Bronchial epithelial cell (primary cell): ENCODE data around the gene COMMD2. TPM values are rescaled to one million over a fixed set of nuclear protein-coding genes. Genes with fewer than 3 reads are reported as not detected.

Source experiments
- DNase-seq: peaks from one replicate; pipeline ENCODE4 v3.0.0-alpha.2; 2010; ENCODE audit warnings: low read depth
- FAIRE-seq: peaks from 2 replicates; lab custom pipeline; 2011; peaks lifted over from hg19 to GRCh38; lab: Jason Lieb, UNC
- H3K27me3 ChIP-seq: 2 replicates; pipeline ENCODE4 v1.5.1; 2011; ENCODE audit warnings: low read length; ENCODE audit not compliant: control insufficient read depth, insufficient read depth
- H3K36me3 ChIP-seq: 2 replicates; pipeline ENCODE4 v1.5.1; 2011; ENCODE audit warnings: low read length; ENCODE audit not compliant: control insufficient read depth, insufficient read depth
- H3K4me3 ChIP-seq: 2 replicates; pipeline ENCODE4 v1.5.1; 2011; ENCODE audit warnings: mild to moderate bottlenecking, low read depth, low read length, control low read depth
- CTCF ChIP-seq: IDR thresholded peaks from 2 replicates; pipeline ENCODE4 v1.5.1; 2011; ENCODE audit warnings: mild to moderate bottlenecking, moderate library complexity, low read length, control low read depth, inconsistent platforms; ENCODE audit not compliant: insufficient read depth, severe bottlenecking
- total RNA-seq: library from RNA; depleted of rRNA; stranded (reverse); fragments of >200 nt; gene quantifications from 2 replicates; pipeline ENCODE4 v1.2.1, GENCODE V29; 2014

COMMD2 gene
- total RNA-seq = 33.2 and 43.5 TPM in 2 replicates

DNA sequence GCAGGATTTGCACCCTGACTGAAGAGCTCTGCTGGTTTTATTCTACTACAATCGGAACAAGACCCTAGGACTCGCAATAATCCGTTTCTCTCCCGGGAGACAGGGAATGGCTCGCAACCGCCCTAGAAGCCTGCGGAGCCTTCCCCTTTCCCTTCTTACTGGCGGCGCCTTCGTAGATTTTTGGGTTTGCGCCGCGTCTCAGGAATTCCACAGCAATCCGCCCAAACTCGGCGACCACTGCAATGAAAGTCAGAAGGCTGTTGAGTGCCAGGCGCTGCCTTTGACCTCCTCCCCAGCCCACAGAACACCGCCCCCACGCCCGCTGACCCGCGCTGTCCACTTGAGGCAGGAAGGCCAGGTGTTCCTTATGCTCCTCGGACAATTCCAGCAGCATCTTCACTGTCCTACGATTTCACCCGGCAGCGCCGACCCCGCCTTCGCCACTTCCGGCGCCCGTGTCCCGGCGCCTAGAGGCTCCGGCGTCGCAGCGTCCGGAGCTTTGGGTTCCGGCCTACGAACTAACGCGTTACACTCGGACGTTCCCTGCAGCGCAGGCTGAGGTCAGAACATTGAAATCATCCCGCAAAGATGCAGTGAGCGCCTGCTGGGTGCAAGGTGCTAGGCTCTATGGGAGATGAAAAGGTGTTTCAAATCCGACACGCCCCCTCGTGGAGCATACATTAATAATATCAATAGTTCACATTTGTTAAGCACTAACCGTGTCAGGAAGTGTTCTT is at the start of gene COMMD2:
Gene COMMD2, minus strand, starts transcription at position 439 of the 737 bp plus-strand sequence. Its CDS starts 45 bp downstream, at position 394.
- peak; percentile 33 for TF ChIP-seq CTCF
- Histone ChIP-seq H3K4me3 (peak within 1 kb of the TSS; percentile 89), H3K27me3 (no peaks in the 10 kb centered on the region), H3K36me3 (peaks cover 6% of the 10 kb centered on the region)
- FAIRE-seq (no peak), DNase-seq (peak; percentile 88)

DNA sequence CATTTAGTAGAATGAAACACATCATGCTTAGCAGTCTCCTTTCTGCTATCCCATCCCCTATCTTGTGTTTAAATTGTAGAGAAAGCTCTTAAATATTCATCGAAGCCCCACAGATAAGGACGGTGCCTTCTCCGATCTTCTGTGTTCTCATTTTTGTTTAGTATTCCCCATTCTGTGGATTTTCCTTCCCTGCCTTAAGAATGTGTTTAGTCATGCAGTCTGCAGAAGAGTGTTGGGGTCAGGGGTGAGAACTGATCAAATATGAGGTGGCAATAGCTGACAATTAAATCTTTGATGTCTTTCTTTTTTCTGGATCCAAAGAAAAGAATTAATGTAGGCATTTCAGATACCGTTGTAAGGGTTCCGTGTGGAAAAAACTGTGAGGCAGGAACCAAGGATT is 49.4 kb upstream of the COMMD2 start:
- Histone ChIP-seq H3K36me3 (no peaks in the 10 kb centered on the region), H3K27me3 (no peaks in the 10 kb centered on the region), H3K4me3 (no peak overlapping the region)
- TF ChIP-seq CTCF = no peak
- DNase-seq (no peak), FAIRE-seq (no peak)

GRCh38 chr3:149801195-149801594 is 48.9 kb upstream of the COMMD2 start:
- no peak overlapping the region for H3K4me3 ChIP-seq
- FAIRE-seq (no peak), DNase-seq (no peak)
- H3K36me3 ChIP-seq = no peaks in the 10 kb centered on the region
- H3K27me3 ChIP-seq = no peaks in the 10 kb centered on the region
- no peak for TF ChIP-seq CTCF

GRCh38 chr3:149800693-149801092 is 48.4 kb upstream of the COMMD2 start:
- no peak for DNase-seq
- no peak for FAIRE-seq
- Histone ChIP-seq H3K27me3 (no peaks in the 10 kb centered on the region), H3K36me3 (no peaks in the 10 kb centered on the region), H3K4me3 (no peak overlapping the region)
- TF ChIP-seq CTCF = no peak

- no peak for TF ChIP-seq CTCF
- DNase-seq = no peak
- FAIRE-seq = no peak
- H3K27me3 ChIP-seq = no peaks in the 10 kb centered on the region
- no peak overlapping the region for H3K4me3 ChIP-seq
- H3K36me3 ChIP-seq = no peaks in the 10 kb centered on the region
Observed at GRCh38 chr3:149796026-149796425, 43.7 kb upstream of the COMMD2 start.
